ENCODE measurements around the gene SLC35G2.
"Not testable (repeated sequence)": the region's sequence is repeated elsewhere in the genome, so short reads cannot be mapped to it uniquely, and the experiment has no call there.

The SLC35G2 gene

DNA sequence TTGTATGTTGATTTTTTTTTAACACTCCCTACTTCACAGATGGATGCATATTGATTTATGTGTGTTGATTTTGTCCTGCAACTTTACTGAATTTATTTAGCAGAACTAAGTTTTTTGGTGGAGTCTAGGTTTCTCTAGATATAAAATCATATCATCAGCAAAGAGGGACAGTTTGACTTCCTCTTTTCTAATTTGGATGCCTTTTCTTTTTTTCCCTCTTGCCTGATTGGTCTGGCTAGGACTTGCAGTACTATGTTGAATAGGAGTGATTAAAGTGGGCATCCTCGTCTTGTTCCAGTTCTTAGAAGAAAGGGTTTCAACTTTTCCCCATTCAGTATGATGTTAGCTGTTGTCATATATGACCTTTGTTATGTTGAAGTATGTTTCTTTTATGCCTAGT is 81.8 kb downstream of the SLC35G2 start:
- H3K27me3 ChIP-seq (ENCODE audit: control insufficient read depth in 2 of 2, insufficient read depth in 2 of 2, low read length in 2 of 2); H3K4me1 ChIP-seq (ENCODE audit: control insufficient read depth in 2 of 2, insufficient read depth in 2 of 2, low read length in 2 of 2); H3K27ac ChIP-seq (ENCODE audit: low read depth in 2 of 2, low read length in 2 of 2); H3K9me3 ChIP-seq (ENCODE audit: control insufficient read depth in 2 of 2, low read length in 2 of 2); H3K36me3 ChIP-seq (ENCODE audit: control insufficient read depth in 2 of 2, insufficient read depth in 2 of 2, low read length in 2 of 2); H3K4me3 ChIP-seq (ENCODE audit: low read length in 2 of 2); H3K9ac ChIP-seq (ENCODE audit: low read depth in 1 of 2, low read length in 2 of 2): not testable (repeated sequence)

GRCh38 chr3:136901391-136901790 is 82.5 kb downstream of the SLC35G2 start:
- Histone ChIP-seq H3K9ac (ENCODE audit: low read depth in 1 of 2, low read length in 2 of 2) (no peak overlapping the region), H3K9me3 (ENCODE audit: control insufficient read depth in 2 of 2, low read length in 2 of 2) (no peaks in the 10 kb centered on the region), H3K36me3 (ENCODE audit: control insufficient read depth in 2 of 2, insufficient read depth in 2 of 2, low read length in 2 of 2) (no peaks in the 10 kb centered on the region), H3K27ac (ENCODE audit: low read depth in 2 of 2, low read length in 2 of 2) (no peak overlapping the region), H3K27me3 (ENCODE audit: control insufficient read depth in 2 of 2, insufficient read depth in 2 of 2, low read length in 2 of 2) (no peaks in the 10 kb centered on the region), H3K4me1 (ENCODE audit: control insufficient read depth in 2 of 2, insufficient read depth in 2 of 2, low read length in 2 of 2) (peaks cover 4 to 8% of the 10 kb centered on the region in 2 donors), H3K4me3 (ENCODE audit: low read length in 2 of 2) (no peak overlapping the region)

DNA sequence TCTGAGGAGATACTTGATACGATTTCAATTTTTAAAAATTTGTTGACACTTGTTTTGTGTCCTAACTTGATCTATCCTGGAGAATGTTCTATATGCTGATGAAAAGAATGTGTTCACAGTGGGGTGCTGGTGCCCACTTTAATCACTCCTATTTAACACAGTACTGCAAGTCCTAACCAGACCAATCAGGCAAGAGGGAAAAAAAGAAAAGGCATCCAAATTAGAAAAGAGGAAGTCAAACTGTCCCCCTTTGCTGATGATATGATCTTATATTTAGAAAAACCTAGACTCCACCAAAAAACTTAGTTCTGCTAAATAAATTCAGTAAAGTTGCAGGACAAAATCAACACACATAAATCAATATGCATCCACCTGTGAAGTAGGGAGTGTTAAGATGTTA is 83.6 kb downstream of the SLC35G2 start:
- not testable (repeated sequence) for H3K36me3 ChIP-seq (ENCODE audit: control insufficient read depth in 2 of 2, insufficient read depth in 2 of 2, low read length in 2 of 2); H3K4me3 ChIP-seq (ENCODE audit: low read length in 2 of 2); H3K9ac ChIP-seq (ENCODE audit: low read depth in 1 of 2, low read length in 2 of 2); H3K9me3 ChIP-seq (ENCODE audit: control insufficient read depth in 2 of 2, low read length in 2 of 2); H3K27me3 ChIP-seq (ENCODE audit: control insufficient read depth in 2 of 2, insufficient read depth in 2 of 2, low read length in 2 of 2); H3K27ac ChIP-seq (ENCODE audit: low read depth in 2 of 2, low read length in 2 of 2); H3K4me1 ChIP-seq (ENCODE audit: control insufficient read depth in 2 of 2, insufficient read depth in 2 of 2, low read length in 2 of 2)

DNA sequence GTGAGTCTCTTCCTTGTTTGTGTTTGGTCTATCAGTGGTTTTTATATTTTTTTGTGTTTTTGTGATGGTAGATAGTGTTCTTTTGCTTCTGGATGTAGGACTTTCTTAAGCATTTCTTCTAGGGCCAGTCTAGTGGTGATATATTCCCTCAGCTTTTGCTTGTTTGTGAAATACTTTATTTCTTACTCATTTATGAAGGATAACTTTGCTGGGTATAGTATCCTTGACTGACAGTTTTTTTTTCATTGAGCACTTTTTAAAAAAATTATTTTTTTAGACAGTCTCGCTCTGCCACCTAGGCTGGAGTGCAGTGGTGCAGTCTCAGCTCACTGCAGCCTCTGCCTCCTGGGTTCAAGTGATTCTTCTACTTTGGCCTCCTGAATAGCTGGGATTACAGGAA is 85.0 kb downstream of the SLC35G2 start:
- Histone ChIP-seq H3K27me3 (ENCODE audit: control insufficient read depth in 2 of 2, insufficient read depth in 2 of 2, low read length in 2 of 2) (no peaks in the 10 kb centered on the region), H3K36me3 (ENCODE audit: control insufficient read depth in 2 of 2, insufficient read depth in 2 of 2, low read length in 2 of 2) (no peaks in the 10 kb centered on the region), H3K9me3 (ENCODE audit: control insufficient read depth in 2 of 2, low read length in 2 of 2) (no peaks in the 10 kb centered on the region), H3K4me1 (ENCODE audit: control insufficient read depth in 2 of 2, insufficient read depth in 2 of 2, low read length in 2 of 2) (peaks cover 0 to 7% of the 10 kb centered on the region in 2 donors), H3K9ac (ENCODE audit: low read depth in 1 of 2, low read length in 2 of 2) (no peak overlapping the region), H3K27ac (ENCODE audit: low read depth in 2 of 2, low read length in 2 of 2) (no peak overlapping the region), H3K4me3 (ENCODE audit: low read length in 2 of 2) (no peak overlapping the region)

DNA sequence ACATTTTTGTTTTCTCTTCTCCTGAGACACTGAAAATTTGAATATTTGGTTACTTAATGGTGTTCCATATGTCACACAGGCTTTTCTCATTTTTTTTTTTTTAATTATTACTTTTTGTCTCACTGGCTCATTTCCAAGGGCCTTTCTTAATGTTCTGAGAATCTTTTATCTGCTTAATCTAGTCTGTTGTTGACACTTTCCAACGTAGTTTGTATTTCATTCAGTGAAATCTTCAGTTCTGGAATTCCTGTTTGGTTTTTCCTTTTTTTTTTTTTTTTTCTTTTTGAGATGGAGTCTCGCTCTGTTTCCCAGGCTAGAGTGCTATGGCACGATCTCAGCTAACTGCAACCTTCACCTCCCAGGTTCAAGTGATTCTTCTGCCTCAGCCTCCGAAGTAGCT is 85.8 kb downstream of the SLC35G2 start:
- no peak overlapping the region for H3K9ac ChIP-seq (ENCODE audit: low read depth in 1 of 2, low read length in 2 of 2)
- peaks cover 0 to 4% of the 10 kb centered on the region in 2 donors for H3K4me1 ChIP-seq (ENCODE audit: control insufficient read depth in 2 of 2, insufficient read depth in 2 of 2, low read length in 2 of 2)
- no peaks in the 10 kb centered on the region for H3K36me3 ChIP-seq (ENCODE audit: control insufficient read depth in 2 of 2, insufficient read depth in 2 of 2, low read length in 2 of 2)
- no peaks in the 10 kb centered on the region for H3K27me3 ChIP-seq (ENCODE audit: control insufficient read depth in 2 of 2, insufficient read depth in 2 of 2, low read length in 2 of 2)
- no peak overlapping the region for H3K4me3 ChIP-seq (ENCODE audit: low read length in 2 of 2)
- H3K9me3 ChIP-seq (ENCODE audit: control insufficient read depth in 2 of 2, low read length in 2 of 2): no peaks in the 10 kb centered on the region
- H3K27ac ChIP-seq (ENCODE audit: low read depth in 2 of 2, low read length in 2 of 2): no peak overlapping the region
